ENCODE data around the gene SPPL2C. TPM values are rescaled to one million over a fixed set of nuclear protein-coding genes. Genes with fewer than 3 reads are reported as not detected.

Gene SPPL2C
- polyA plus RNA-seq, 4 donors = not detected

DNA sequence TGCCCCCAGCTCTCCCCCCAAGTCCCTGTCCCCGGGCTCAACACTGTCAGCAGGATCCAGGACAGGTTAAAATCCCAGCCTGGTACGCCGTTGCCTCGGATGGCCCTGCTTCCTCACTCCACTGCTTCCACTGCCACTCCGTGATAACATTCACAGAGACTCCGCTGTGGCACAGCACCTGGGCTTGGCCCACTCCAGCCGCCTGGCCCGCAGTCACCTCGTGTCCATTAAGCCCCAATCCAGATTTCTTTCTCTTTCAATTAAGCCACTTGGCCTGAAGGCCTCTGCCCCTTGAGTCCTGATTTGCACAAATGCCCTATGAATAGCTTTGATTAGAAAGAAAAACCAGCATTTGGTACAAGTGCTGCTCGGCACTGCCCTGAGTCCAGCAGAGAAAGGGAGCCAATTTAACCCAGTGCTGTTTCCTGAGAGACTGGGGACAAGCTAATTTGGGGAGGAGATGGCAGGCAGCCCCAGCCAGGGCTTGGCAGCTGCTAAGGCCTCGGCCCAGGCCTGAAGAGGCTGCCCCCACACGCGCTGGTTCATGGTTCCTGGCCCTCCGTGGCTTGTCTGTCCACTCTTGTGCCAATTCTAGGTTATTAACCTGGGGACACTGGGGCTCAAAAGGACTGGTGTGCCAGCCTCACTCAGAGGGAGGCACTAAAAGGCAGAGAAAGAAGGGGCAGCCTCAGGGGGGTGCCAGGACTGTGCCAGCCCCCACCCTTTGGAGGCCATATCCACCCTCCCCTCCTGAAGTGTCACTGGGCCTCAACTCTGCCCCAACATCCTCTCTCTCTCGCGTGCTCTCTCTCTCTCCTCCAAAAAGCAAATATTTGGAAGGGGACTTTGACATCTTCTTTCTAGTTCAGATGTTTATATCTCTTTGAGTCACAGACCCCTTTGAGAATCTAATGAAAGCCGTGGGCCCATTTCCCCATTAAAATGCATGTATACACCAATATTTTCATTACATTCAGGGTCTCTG lies 29.8 kb upstream of the SPPL2C start:
- H3K36me3 ChIP-seq (ENCODE audit: control insufficient read depth in 3 of 3, insufficient read depth in 2 of 3, low read depth in 1 of 3, low read length in 3 of 3) = no peaks in the 10 kb centered on the region
- 81 to 90% (median 85%) methylated on average over 17 of the region's 17 CpGs for WGBS, 3 donors
- H3K27ac ChIP-seq (ENCODE audit: low read depth in 1 of 3, low read length in 2 of 3) = no peak overlapping the region
- H3K4me1 ChIP-seq (ENCODE audit: control insufficient read depth in 3 of 3, insufficient read depth in 2 of 3, low read depth in 1 of 3, low read length in 2 of 3) = no peaks in the 10 kb centered on the region
- no peaks in the 10 kb centered on the region for H3K9me3 ChIP-seq (ENCODE audit: control insufficient read depth in 2 of 2, insufficient read depth in 1 of 2, low read depth in 1 of 2, low read length in 1 of 2)
- peaks cover 0 to 11% (median 0%) of the 10 kb centered on the region in 3 donors for H3K27me3 ChIP-seq (ENCODE audit: control insufficient read depth in 3 of 3, insufficient read depth in 3 of 3, low read length in 3 of 3)
- FAIRE-seq (no peak), DNase-seq (no peak)
- no peak overlapping the region for H3K4me3 ChIP-seq (ENCODE audit: low read depth in 1 of 3, low read length in 3 of 3)

DNA sequence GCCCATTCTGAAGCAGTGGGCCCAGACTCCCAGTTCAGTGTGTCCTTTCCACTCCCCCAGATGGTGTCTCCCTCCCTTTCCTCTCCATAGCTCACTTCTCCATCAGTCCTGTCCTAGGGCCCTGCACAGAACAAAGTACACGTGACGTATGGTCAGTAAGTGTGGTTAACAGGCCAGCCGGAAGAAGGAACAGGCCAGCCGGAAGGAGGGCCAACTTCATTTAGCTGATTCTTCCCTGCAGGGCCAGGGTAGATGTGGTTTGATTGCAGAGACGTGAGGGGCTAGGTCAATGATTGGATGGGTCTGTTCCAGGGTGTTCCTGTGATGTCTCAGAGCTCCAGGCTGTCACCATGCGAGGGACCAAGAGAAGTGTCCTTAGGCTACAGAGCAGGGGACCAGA lies 28.9 kb upstream of the SPPL2C start:
- Histone ChIP-seq H3K4me3 (ENCODE audit: low read depth in 1 of 3, low read length in 3 of 3) (no peak overlapping the region), H3K36me3 (ENCODE audit: control insufficient read depth in 3 of 3, insufficient read depth in 2 of 3, low read depth in 1 of 3, low read length in 3 of 3) (no peaks in the 10 kb centered on the region)

DNA sequence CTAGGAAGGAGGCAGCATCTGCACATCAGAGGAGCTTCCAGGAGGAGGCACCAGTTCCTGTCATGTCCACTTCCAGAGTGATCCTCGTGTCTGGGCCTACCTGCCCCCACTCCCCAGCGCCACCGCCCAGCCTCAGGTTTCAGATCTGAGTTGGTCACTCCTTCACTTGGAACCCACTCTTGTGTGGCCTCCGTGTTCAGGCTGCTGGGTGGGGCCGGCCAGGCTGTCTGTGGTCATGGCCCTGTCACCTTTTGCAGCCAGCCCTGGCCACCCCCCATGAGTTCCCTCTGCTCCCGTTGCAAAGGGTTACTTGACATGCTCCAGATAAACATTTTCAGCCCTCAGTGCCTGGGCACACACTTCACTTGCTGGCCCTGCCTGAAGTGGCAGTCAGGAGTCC lies 26.6 kb upstream of the SPPL2C start:
- no peaks in the 10 kb centered on the region for H3K9me3 ChIP-seq (ENCODE audit: control insufficient read depth in 2 of 2, insufficient read depth in 1 of 2, low read depth in 1 of 2, low read length in 1 of 2)
- no peak overlapping the region for H3K27ac ChIP-seq (ENCODE audit: low read depth in 1 of 3, low read length in 2 of 3)
- H3K36me3 ChIP-seq (ENCODE audit: control insufficient read depth in 3 of 3, insufficient read depth in 2 of 3, low read depth in 1 of 3, low read length in 3 of 3) = no peaks in the 10 kb centered on the region
- 70 to 76% (median 73%) methylated on average over 6 of the region's 6 CpGs for WGBS, 3 donors
- H3K4me1 ChIP-seq (ENCODE audit: control insufficient read depth in 3 of 3, insufficient read depth in 2 of 3, low read depth in 1 of 3, low read length in 2 of 3) = no peaks in the 10 kb centered on the region
- no peak for DNase-seq
- H3K27me3 ChIP-seq (ENCODE audit: control insufficient read depth in 3 of 3, insufficient read depth in 3 of 3, low read length in 3 of 3) = peaks cover 0 to 9% (median 0%) of the 10 kb centered on the region in 3 donors
- H3K4me3 ChIP-seq (ENCODE audit: low read depth in 1 of 3, low read length in 3 of 3) = no peak overlapping the region
- FAIRE-seq = no peak

More for the DNA sequence above, 28.9 kb upstream of the SPPL2C start:
- WGBS, 3 donors = 87 to 96% (median 89%) methylated on average over 6 of the region's 6 CpGs
- Histone ChIP-seq H3K27ac (ENCODE audit: low read depth in 1 of 3, low read length in 2 of 3) (no peak overlapping the region), H3K27me3 (ENCODE audit: control insufficient read depth in 3 of 3, insufficient read depth in 3 of 3, low read length in 3 of 3) (peaks cover 0 to 11% (median 0%) of the 10 kb centered on the region in 3 donors), H3K4me1 (ENCODE audit: control insufficient read depth in 3 of 3, insufficient read depth in 2 of 3, low read depth in 1 of 3, low read length in 2 of 3) (no peaks in the 10 kb centered on the region), H3K9me3 (ENCODE audit: control insufficient read depth in 2 of 2, insufficient read depth in 1 of 2, low read depth in 1 of 2, low read length in 1 of 2) (no peaks in the 10 kb centered on the region)
- FAIRE-seq (no peak), DNase-seq (no peak)

DNA sequence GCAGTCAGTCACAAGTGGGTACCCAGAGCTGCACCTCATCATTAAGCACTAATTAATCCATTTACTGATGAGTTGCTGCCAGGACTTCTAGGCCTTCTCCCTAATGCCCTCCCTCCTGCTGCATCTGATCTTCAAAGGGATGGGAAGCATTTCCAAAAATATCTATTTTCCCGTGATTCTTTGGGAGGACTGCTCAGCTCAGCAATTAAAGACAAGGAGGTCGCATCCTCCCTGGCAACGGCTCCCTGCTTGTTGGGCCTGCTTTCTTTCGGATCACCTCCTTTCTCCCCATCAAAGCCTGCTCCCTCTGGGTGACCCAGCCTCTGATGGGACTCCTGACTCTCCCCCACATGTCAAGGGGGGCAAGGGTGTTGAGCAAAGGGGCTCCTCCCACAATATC lies 26.0 kb upstream of the SPPL2C start:
- WGBS, 3 donors = 72 to 84% (median 84%) methylated on average over 4 of the region's 4 CpGs
- FAIRE-seq (no peak), DNase-seq (no peak)
- no peaks in the 10 kb centered on the region for H3K36me3 ChIP-seq (ENCODE audit: control insufficient read depth in 3 of 3, insufficient read depth in 2 of 3, low read depth in 1 of 3, low read length in 3 of 3)
- peaks cover 0 to 4% (median 0%) of the 10 kb centered on the region in 3 donors for H3K27me3 ChIP-seq (ENCODE audit: control insufficient read depth in 3 of 3, insufficient read depth in 3 of 3, low read length in 3 of 3)
- H3K27ac ChIP-seq (ENCODE audit: low read depth in 1 of 3, low read length in 2 of 3) = no peak overlapping the region
- no peak overlapping the region for H3K4me3 ChIP-seq (ENCODE audit: low read depth in 1 of 3, low read length in 3 of 3)
- no peaks in the 10 kb centered on the region for H3K4me1 ChIP-seq (ENCODE audit: control insufficient read depth in 3 of 3, insufficient read depth in 2 of 3, low read depth in 1 of 3, low read length in 2 of 3)
- no peaks in the 10 kb centered on the region for H3K9me3 ChIP-seq (ENCODE audit: control insufficient read depth in 2 of 2, insufficient read depth in 1 of 2, low read depth in 1 of 2, low read length in 1 of 2)

DNA sequence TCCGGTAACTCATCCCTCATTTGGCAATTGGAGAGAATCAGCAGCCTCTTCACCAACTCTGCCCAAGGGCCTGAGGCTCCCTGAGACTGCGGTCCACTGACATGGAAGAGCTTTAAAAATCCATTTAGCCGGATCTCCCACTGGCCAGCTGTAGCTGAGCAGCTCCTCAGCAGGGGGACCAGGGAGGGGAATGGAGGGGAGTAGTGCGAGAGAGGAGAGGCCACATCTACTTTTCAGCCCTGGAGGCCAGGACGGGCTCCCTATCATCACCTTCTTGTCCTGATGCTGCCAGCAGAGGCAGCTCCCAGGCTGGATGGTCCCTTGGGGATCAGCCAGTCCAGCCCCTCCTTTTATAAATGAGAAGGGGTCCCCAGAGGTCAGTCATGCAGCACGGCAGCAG lies 25.0 kb upstream of the SPPL2C start:
- DNase-seq = no peak
- Histone ChIP-seq H3K27ac (ENCODE audit: low read depth in 1 of 3, low read length in 2 of 3) (no peak overlapping the region), H3K9me3 (ENCODE audit: control insufficient read depth in 2 of 2, insufficient read depth in 1 of 2, low read depth in 1 of 2, low read length in 1 of 2) (no peaks in the 10 kb centered on the region), H3K27me3 (ENCODE audit: control insufficient read depth in 3 of 3, insufficient read depth in 3 of 3, low read length in 3 of 3) (peaks cover 0 to 2% (median 0%) of the 10 kb centered on the region in 3 donors), H3K36me3 (ENCODE audit: control insufficient read depth in 3 of 3, insufficient read depth in 2 of 3, low read depth in 1 of 3, low read length in 3 of 3) (no peaks in the 10 kb centered on the region), H3K4me1 (ENCODE audit: control insufficient read depth in 3 of 3, insufficient read depth in 2 of 3, low read depth in 1 of 3, low read length in 2 of 3) (no peaks in the 10 kb centered on the region), H3K4me3 (ENCODE audit: low read depth in 1 of 3, low read length in 3 of 3) (no peak overlapping the region)
- WGBS, 3 donors = 83 to 86% (median 84%) methylated on average over 6 of the region's 6 CpGs
- FAIRE-seq = no peak

DNA sequence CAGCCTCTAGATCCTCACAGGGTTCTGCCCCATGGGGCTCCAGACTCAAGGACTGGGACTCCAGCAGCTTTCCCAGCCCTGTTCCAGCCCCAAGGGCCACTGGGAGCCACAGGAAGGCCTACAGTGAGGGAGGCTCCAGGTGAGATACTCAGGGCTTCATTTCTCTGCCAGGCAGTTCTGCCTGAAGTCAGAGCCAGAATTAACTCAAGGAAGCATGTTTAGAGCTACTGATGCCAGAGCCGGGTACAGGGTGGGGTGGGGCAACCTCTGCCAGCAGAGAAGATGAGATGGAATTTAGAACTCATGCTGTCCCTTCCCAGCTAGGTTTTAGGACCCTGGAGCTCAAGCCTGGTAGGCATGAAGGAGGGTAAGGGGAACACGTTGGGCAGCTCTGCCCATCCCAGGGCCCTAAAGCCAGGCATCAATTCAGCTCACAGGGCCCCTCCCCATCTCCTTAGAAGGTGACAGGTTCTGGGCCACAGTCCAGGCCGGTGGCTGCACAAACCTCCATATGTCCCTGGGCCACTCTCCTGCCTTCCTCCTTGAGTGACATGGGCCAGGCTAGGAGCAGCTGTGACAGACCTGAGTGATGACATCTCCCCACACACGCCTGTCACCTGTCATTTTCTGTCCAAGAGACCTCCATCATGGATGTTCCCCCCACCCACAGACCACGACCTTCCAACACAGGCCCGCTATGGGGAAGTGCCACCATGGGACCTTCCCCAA lies 24.5 kb upstream of the SPPL2C start:
- no peaks in the 10 kb centered on the region for H3K36me3 ChIP-seq (ENCODE audit: control insufficient read depth in 3 of 3, insufficient read depth in 2 of 3, low read depth in 1 of 3, low read length in 3 of 3)
- no peak overlapping the region for H3K27ac ChIP-seq (ENCODE audit: low read depth in 1 of 3, low read length in 2 of 3)
- FAIRE-seq = no peak
- no peak overlapping the region for H3K4me3 ChIP-seq (ENCODE audit: low read depth in 1 of 3, low read length in 3 of 3)
- no peaks in the 10 kb centered on the region for H3K4me1 ChIP-seq (ENCODE audit: control insufficient read depth in 3 of 3, insufficient read depth in 2 of 3, low read depth in 1 of 3, low read length in 2 of 3)
- 55 to 58% (median 57%) methylated on average over 6 of the region's 6 CpGs for WGBS, 3 donors
- peaks cover 0 to 2% (median 0%) of the 10 kb centered on the region in 3 donors for H3K27me3 ChIP-seq (ENCODE audit: control insufficient read depth in 3 of 3, insufficient read depth in 3 of 3, low read length in 3 of 3)
- DNase-seq = no peak
- H3K9me3 ChIP-seq (ENCODE audit: control insufficient read depth in 2 of 2, insufficient read depth in 1 of 2, low read depth in 1 of 2, low read length in 1 of 2) = no peaks in the 10 kb centered on the region

DNA sequence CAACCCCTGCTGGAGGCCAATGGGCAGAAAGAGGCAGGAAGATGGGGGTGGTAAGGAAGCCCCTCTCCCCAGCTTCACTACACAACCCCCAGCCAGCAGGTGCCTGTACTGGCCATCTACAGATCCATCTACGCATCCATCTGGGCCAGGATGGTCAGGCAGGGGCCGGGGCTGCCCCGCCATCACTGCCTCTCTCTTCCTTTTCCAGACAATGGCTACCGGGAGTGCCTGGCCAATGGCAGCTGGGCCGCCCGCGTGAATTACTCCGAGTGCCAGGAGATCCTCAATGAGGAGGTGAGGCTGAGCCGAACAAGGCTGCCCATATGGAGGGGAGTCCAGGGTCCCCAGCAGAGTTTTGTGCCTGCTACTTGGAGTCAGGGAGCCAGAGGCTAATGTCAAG lies 23.5 kb upstream of the SPPL2C start:
- FAIRE-seq (no peak), DNase-seq (no peak)
- Histone ChIP-seq H3K36me3 (ENCODE audit: control insufficient read depth in 3 of 3, insufficient read depth in 2 of 3, low read depth in 1 of 3, low read length in 3 of 3) (no peaks in the 10 kb centered on the region), H3K9me3 (ENCODE audit: control insufficient read depth in 2 of 2, insufficient read depth in 1 of 2, low read depth in 1 of 2, low read length in 1 of 2) (no peaks in the 10 kb centered on the region), H3K4me1 (ENCODE audit: control insufficient read depth in 3 of 3, insufficient read depth in 2 of 3, low read depth in 1 of 3, low read length in 2 of 3) (no peaks in the 10 kb centered on the region), H3K4me3 (ENCODE audit: low read depth in 1 of 3, low read length in 3 of 3) (no peak overlapping the region), H3K27ac (ENCODE audit: low read depth in 1 of 3, low read length in 2 of 3) (no peak overlapping the region), H3K27me3 (ENCODE audit: control insufficient read depth in 3 of 3, insufficient read depth in 3 of 3, low read length in 3 of 3) (peaks cover 0 to 2% (median 0%) of the 10 kb centered on the region in 3 donors)
- 92 to 97% (median 96%) methylated on average over 9 of the region's 9 CpGs for WGBS, 3 donors

DNA sequence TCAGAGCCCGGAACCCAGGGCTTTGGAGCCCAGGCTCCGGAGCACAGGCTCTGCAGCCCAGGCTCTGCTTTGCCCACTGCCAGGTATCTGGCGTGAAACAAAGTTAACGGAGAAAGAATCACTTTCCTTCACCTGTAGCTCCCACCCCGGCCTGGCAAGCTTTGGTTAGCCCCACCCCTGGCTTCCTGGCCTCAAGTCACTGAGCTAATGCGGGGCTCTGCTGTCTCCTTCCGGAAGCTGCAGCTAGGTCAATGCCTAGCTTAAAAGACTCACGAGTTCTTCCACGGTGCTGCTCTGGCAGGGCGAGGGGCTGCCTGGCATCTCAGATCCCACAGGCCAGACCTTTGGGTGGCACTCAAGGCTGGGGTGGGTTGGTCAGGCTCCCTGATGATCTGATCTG lies 21.1 kb upstream of the SPPL2C start:
- H3K36me3 ChIP-seq (ENCODE audit: control insufficient read depth in 3 of 3, insufficient read depth in 2 of 3, low read depth in 1 of 3, low read length in 3 of 3) = no peaks in the 10 kb centered on the region
- FAIRE-seq (no peak), DNase-seq (no peak)
- H3K27ac ChIP-seq (ENCODE audit: low read depth in 1 of 3, low read length in 2 of 3) = no peak overlapping the region
- H3K9me3 ChIP-seq (ENCODE audit: control insufficient read depth in 2 of 2, insufficient read depth in 1 of 2, low read depth in 1 of 2, low read length in 1 of 2) = no peaks in the 10 kb centered on the region
- H3K27me3 ChIP-seq (ENCODE audit: control insufficient read depth in 3 of 3, insufficient read depth in 3 of 3, low read length in 3 of 3) = peaks cover 0 to 2% (median 0%) of the 10 kb centered on the region in 3 donors
- 75 to 90% (median 81%) methylated on average over 10 of the region's 10 CpGs for WGBS, 3 donors
- no peaks in the 10 kb centered on the region for H3K4me1 ChIP-seq (ENCODE audit: control insufficient read depth in 3 of 3, insufficient read depth in 2 of 3, low read depth in 1 of 3, low read length in 2 of 3)
- no peak overlapping the region for H3K4me3 ChIP-seq (ENCODE audit: low read depth in 1 of 3, low read length in 3 of 3)
